SK-N-SH treated with all-trans-retinoic acid at 6 μM for 48 hours (cell line): ENCODE measurements around the gene CALHM2.

ENCODE experiments used
- ATAC-seq: fragments of 200-7000 bp; cut with Tn5 transposase; 3 replicates; pipeline ENCODE4 v1.9.1; 2020; ENCODE audit warnings: mild to moderate bottlenecking, moderate library complexity
- ARNTL ChIP-seq: fragments of 450-650 bp; formaldehyde crosslinking; IDR thresholded peaks from 2 replicates; pipeline ENCODE4 v1.5.0; 2020; ENCODE audit warnings: low read depth, mild to moderate bottlenecking, moderate library complexity, borderline replicate concordance
- BACH2 ChIP-seq: fragments of 250-450 bp; sonication (Bioruptor Pico); IDR thresholded peaks from 2 replicates; pipeline ENCODE4 v1.9.0; 2021; ENCODE audit warnings: mild to moderate bottlenecking, borderline replicate concordance
- CSRNP3 ChIP-seq: fragments of 250-450 bp; sonication (Bioruptor Pico); IDR thresholded peaks from 2 replicates; pipeline ENCODE4 v1.5.1; 2021; ENCODE audit warnings: mild to moderate bottlenecking, moderate library complexity
- GLIS3 ChIP-seq: fragments of 250-450 bp; sonication (Bioruptor Pico); IDR thresholded peaks from 2 replicates; pipeline ENCODE4 v1.5.0; 2020; ENCODE audit warnings: mild to moderate bottlenecking, moderate library complexity
- ISL1 ChIP-seq: fragments of 250-450 bp; sonication (Bioruptor Pico); IDR thresholded peaks from 2 replicates; pipeline ENCODE4 v2.1.2; 2022; ENCODE audit warnings: mild to moderate bottlenecking, moderate library complexity
- OSR1 ChIP-seq: fragments of 250-450 bp; sonication (Bioruptor Pico); IDR thresholded peaks from 2 replicates; pipeline ENCODE4 v1.8.0; 2022; ENCODE audit warnings: moderate library complexity, mild to moderate bottlenecking, inconsistent platforms
- POU6F1 ChIP-seq: fragments of 250-450 bp; sonication (Bioruptor Pico); IDR thresholded peaks from 2 replicates; pipeline ENCODE4 v1.8.0; 2021; ENCODE audit warnings: low read depth, mild to moderate bottlenecking, moderate library complexity, borderline replicate concordance
- PPARA ChIP-seq: fragments of 250-450 bp; sonication (Bioruptor Pico); IDR thresholded peaks from 2 replicates; pipeline ENCODE4 v1.5.0; 2020; ENCODE audit warnings: mild to moderate bottlenecking, borderline replicate concordance
- RARB ChIP-seq: fragments of 250-450 bp; sonication (Bioruptor Pico); IDR thresholded peaks from 2 replicates; pipeline ENCODE4 v1.8.0; 2021; ENCODE audit warnings: mild to moderate bottlenecking, moderate library complexity
- SNAI2 ChIP-seq: fragments of 250-450 bp; sonication (Bioruptor Pico); IDR thresholded peaks from 2 replicates; pipeline ENCODE4 v1.5.0; 2020; ENCODE audit warnings: mild to moderate bottlenecking, moderate library complexity
- TCF4 ChIP-seq: fragments of 250-450 bp; sonication (Bioruptor Pico); IDR thresholded peaks from 2 replicates; pipeline ENCODE4 v1.8.0; 2021; ENCODE audit warnings: mild to moderate bottlenecking, moderate library complexity, borderline replicate concordance
- TOX ChIP-seq: fragments of 250-450 bp; sonication (Bioruptor Pico); IDR thresholded peaks from 2 replicates; pipeline ENCODE4 v1.8.0; 2021; ENCODE audit warnings: mild to moderate bottlenecking, moderate library complexity, borderline replicate concordance
- ZC3H10 ChIP-seq: fragments of 250-450 bp; sonication (Bioruptor Pico); IDR thresholded peaks from 2 replicates; pipeline ENCODE4 v1.5.1; 2021; ENCODE audit warnings: mild to moderate bottlenecking, moderate library complexity
- ZFP3 ChIP-seq: fragments of 250-450 bp; sonication (Bioruptor Pico); IDR thresholded peaks from 2 replicates; pipeline ENCODE4 v1.5.0; 2020; ENCODE audit warnings: mild to moderate bottlenecking, moderate library complexity
- ZFP30 ChIP-seq: fragments of 450-650 bp; formaldehyde crosslinking; IDR thresholded peaks from 2 replicates; pipeline ENCODE4 v1.5.0; 2022; ENCODE audit warnings: mild to moderate bottlenecking, moderate library complexity
- ZNF565 ChIP-seq: fragments of 450-650 bp; formaldehyde crosslinking; conservative IDR thresholded peaks from 2 replicates; pipeline ENCODE4 v1.5.0; 2020; ENCODE audit warnings: low read depth, mild to moderate bottlenecking, moderate library complexity
- ZNF70 ChIP-seq: fragments of 450-650 bp; formaldehyde crosslinking; IDR thresholded peaks from 2 replicates; pipeline ENCODE4 v1.5.0; 2020; ENCODE audit warnings: mild to moderate bottlenecking, moderate library complexity
- ZNF8 ChIP-seq: fragments of 450-650 bp; formaldehyde crosslinking; IDR thresholded peaks from 2 replicates; pipeline ENCODE4 v1.5.0; 2020; ENCODE audit warnings: mild to moderate bottlenecking, moderate library complexity
- TF ChIP-seq, protein P1 (sequence below): fragments of 250-450 bp; sonication (Bioruptor Pico); IDR thresholded peaks from 2 replicates; pipeline ENCODE4 v1.5.1; 2020; ENCODE audit warnings: low read depth, mild to moderate bottlenecking, moderate library complexity
- TF ChIP-seq, protein P2 (sequence below): fragments of 250-450 bp; sonication (Bioruptor Pico); IDR thresholded peaks from 2 replicates; pipeline ENCODE4 v1.5.0; 2020; ENCODE audit warnings: mild to moderate bottlenecking, moderate library complexity
- TF ChIP-seq, protein P3 (sequence below): fragments of 250-450 bp; sonication (Bioruptor Pico); IDR thresholded peaks from 2 replicates; pipeline ENCODE4 v1.8.0; 2020; ENCODE audit warnings: mild to moderate bottlenecking, moderate library complexity, borderline replicate concordance

CALHM2 gene

GRCh38 chr10:103457176-103457712, 5.1 kb upstream of the CALHM2 start:
- no peak for TF ChIP-seq SNAI2 (CRISPR knock-in tag)
- ATAC-seq, result no peak

DNA sequence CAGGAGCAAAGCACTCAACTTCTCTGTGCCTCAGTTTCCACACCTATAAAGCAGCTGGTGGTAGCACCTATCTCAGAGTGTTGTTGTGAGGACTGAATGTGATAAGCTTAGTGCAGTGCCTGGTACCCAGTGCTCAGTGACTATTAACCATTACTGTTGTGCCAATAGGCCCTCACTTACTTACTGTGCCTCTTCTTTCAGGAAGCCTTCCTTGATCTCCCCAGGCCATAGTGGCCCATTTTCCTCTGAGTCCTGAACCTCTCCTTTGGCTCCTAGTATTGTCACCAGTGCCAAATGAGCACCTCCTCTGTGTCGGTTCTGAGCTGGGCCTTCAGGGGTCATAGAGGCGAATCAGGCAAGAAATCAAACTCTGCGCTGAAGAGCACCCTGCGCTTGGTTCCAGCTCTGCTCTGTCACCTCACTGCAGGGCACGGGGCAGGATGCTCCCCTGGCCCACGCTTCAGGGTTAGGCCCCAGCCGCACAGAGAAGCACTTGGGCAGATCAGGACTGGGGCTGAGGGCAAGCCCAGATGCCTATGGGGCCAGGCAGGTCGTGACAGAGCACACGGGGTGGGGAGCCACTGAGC, 4.0 kb upstream of the CALHM2 start:
- TF ChIP-seq RARB (CRISPR knock-in tag) (no peak), GLIS3 (no peak), SNAI2 (CRISPR knock-in tag) (no peak), POU6F1 (no peak), ZFP3 (CRISPR knock-in tag) (no peak), ISL1 (no peak), ZNF565 (CRISPR knock-in tag) (no peak), ARNTL (CRISPR knock-in tag) (no peak), ZNF8 (no peak), CSRNP3 (CRISPR knock-in tag) (no peak), ZFP30 (CRISPR knock-in tag) (no peak), BACH2 (CRISPR knock-in tag) (no peak), TCF4 (no peak), PPARA (CRISPR knock-in tag) (no peak), ZC3H10 (CRISPR knock-in tag) (no peak), TOX (no peak)
- TF ChIP-seq, protein P1, sequence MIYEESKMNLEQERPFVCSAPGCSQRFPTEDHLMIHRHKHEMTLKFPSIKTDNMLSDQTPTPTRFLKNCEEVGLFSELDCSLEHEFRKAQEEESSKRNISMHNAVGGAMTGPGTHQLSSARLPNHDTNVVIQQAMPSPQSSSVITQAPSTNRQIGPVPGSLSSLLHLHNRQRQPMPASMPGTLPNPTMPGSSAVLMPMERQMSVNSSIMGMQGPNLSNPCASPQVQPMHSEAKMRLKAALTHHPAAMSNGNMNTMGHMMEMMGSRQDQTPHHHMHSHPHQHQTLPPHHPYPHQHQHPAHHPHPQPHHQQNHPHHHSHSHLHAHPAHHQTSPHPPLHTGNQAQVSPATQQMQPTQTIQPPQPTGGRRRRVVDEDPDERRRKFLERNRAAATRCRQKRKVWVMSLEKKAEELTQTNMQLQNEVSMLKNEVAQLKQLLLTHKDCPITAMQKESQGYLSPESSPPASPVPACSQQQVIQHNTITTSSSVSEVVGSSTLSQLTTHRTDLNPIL (CRISPR knock-in tag), result no peak
- TF ChIP-seq, protein P2, sequence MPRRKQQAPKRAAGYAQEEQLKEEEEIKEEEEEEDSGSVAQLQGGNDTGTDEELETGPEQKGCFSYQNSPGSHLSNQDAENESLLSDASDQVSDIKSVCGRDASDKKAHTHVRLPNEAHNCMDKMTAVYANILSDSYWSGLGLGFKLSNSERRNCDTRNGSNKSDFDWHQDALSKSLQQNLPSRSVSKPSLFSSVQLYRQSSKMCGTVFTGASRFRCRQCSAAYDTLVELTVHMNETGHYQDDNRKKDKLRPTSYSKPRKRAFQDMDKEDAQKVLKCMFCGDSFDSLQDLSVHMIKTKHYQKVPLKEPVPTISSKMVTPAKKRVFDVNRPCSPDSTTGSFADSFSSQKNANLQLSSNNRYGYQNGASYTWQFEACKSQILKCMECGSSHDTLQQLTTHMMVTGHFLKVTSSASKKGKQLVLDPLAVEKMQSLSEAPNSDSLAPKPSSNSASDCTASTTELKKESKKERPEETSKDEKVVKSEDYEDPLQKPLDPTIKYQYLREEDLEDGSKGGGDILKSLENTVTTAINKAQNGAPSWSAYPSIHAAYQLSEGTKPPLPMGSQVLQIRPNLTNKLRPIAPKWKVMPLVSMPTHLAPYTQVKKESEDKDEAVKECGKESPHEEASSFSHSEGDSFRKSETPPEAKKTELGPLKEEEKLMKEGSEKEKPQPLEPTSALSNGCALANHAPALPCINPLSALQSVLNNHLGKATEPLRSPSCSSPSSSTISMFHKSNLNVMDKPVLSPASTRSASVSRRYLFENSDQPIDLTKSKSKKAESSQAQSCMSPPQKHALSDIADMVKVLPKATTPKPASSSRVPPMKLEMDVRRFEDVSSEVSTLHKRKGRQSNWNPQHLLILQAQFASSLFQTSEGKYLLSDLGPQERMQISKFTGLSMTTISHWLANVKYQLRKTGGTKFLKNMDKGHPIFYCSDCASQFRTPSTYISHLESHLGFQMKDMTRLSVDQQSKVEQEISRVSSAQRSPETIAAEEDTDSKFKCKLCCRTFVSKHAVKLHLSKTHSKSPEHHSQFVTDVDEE, result no peak
- TF ChIP-seq, all 23 proteins: peak for 0

GRCh38 chr10:103455235-103455634, 3.1 kb upstream of the CALHM2 start:
- no peak for ATAC-seq
- no peak for TF ChIP-seq PPARA (CRISPR knock-in tag)
- TF ChIP-seq ZC3H10 (CRISPR knock-in tag), result no peak
- TF ChIP-seq BACH2 (CRISPR knock-in tag), result no peak
- TF ChIP-seq ZNF70 (CRISPR knock-in tag), result no peak
- TF ChIP-seq GLIS3, result no peak
- TF ChIP-seq ZNF565 (CRISPR knock-in tag), result no peak
- no peak for TF ChIP-seq ZFP3 (CRISPR knock-in tag)
- no peak for TF ChIP-seq RARB (CRISPR knock-in tag)
- TF ChIP-seq CSRNP3 (CRISPR knock-in tag), result no peak
- TF ChIP-seq POU6F1, result no peak
- TF ChIP-seq, protein P3, sequence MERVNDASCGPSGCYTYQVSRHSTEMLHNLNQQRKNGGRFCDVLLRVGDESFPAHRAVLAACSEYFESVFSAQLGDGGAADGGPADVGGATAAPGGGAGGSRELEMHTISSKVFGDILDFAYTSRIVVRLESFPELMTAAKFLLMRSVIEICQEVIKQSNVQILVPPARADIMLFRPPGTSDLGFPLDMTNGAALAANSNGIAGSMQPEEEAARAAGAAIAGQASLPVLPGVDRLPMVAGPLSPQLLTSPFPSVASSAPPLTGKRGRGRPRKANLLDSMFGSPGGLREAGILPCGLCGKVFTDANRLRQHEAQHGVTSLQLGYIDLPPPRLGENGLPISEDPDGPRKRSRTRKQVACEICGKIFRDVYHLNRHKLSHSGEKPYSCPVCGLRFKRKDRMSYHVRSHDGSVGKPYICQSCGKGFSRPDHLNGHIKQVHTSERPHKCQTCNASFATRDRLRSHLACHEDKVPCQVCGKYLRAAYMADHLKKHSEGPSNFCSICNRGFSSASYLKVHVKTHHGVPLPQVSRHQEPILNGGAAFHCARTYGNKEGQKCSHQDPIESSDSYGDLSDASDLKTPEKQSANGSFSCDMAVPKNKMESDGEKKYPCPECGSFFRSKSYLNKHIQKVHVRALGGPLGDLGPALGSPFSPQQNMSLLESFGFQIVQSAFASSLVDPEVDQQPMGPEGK (CRISPR knock-in tag), result no peak
- no peak for TF ChIP-seq ISL1
- no peak for TF ChIP-seq OSR1 (CRISPR knock-in tag)
- no peak for TF ChIP-seq ZFP30 (CRISPR knock-in tag)
- no peak for TF ChIP-seq TCF4
- TF ChIP-seq, protein P1 (CRISPR knock-in tag), result no peak
- TF ChIP-seq SNAI2 (CRISPR knock-in tag), result no peak

More for the DNA sequence above, 4.0 kb upstream of the CALHM2 start:
- no peak for ATAC-seq
